ENCODE data around the gene MEOX1. TPM values are rescaled to one million over a fixed set of nuclear protein-coding genes. Genes with fewer than 3 reads are reported as not detected.

MEOX1 gene
- total and polyA plus RNA-seq, 2 of the 8 experiments (the other 6 are each of a cell fraction or from before 2014, with no cell fraction given), result not detected

- TF ChIP-seq, protein P1, sequence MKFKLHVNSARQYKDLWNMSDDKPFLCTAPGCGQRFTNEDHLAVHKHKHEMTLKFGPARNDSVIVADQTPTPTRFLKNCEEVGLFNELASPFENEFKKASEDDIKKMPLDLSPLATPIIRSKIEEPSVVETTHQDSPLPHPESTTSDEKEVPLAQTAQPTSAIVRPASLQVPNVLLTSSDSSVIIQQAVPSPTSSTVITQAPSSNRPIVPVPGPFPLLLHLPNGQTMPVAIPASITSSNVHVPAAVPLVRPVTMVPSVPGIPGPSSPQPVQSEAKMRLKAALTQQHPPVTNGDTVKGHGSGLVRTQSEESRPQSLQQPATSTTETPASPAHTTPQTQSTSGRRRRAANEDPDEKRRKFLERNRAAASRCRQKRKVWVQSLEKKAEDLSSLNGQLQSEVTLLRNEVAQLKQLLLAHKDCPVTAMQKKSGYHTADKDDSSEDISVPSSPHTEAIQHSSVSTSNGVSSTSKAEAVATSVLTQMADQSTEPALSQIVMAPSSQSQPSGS (IDR thresholded peaks at IDR 0.05; ENCODE audit: low read length), result no peak
- TF ChIP-seq ATF3 (IDR thresholded peaks at IDR 0.05; ENCODE audit: insufficient read depth, low read depth, low read length) (no peak), BRCA1 (IDR thresholded peaks at IDR 0.05; ENCODE audit: low read depth, low read length) (no peak), SP2 (IDR thresholded peaks at IDR 0.05; ENCODE audit: low read length) (no peak), MAFK (IDR thresholded peaks at IDR 0.05; ENCODE audit: low read depth, low read length) (no peak), HDAC6 (IDR thresholded peaks at IDR 0.05; ENCODE audit: low read depth, low read length) (no peak)
- TF ChIP-seq, protein P2, sequence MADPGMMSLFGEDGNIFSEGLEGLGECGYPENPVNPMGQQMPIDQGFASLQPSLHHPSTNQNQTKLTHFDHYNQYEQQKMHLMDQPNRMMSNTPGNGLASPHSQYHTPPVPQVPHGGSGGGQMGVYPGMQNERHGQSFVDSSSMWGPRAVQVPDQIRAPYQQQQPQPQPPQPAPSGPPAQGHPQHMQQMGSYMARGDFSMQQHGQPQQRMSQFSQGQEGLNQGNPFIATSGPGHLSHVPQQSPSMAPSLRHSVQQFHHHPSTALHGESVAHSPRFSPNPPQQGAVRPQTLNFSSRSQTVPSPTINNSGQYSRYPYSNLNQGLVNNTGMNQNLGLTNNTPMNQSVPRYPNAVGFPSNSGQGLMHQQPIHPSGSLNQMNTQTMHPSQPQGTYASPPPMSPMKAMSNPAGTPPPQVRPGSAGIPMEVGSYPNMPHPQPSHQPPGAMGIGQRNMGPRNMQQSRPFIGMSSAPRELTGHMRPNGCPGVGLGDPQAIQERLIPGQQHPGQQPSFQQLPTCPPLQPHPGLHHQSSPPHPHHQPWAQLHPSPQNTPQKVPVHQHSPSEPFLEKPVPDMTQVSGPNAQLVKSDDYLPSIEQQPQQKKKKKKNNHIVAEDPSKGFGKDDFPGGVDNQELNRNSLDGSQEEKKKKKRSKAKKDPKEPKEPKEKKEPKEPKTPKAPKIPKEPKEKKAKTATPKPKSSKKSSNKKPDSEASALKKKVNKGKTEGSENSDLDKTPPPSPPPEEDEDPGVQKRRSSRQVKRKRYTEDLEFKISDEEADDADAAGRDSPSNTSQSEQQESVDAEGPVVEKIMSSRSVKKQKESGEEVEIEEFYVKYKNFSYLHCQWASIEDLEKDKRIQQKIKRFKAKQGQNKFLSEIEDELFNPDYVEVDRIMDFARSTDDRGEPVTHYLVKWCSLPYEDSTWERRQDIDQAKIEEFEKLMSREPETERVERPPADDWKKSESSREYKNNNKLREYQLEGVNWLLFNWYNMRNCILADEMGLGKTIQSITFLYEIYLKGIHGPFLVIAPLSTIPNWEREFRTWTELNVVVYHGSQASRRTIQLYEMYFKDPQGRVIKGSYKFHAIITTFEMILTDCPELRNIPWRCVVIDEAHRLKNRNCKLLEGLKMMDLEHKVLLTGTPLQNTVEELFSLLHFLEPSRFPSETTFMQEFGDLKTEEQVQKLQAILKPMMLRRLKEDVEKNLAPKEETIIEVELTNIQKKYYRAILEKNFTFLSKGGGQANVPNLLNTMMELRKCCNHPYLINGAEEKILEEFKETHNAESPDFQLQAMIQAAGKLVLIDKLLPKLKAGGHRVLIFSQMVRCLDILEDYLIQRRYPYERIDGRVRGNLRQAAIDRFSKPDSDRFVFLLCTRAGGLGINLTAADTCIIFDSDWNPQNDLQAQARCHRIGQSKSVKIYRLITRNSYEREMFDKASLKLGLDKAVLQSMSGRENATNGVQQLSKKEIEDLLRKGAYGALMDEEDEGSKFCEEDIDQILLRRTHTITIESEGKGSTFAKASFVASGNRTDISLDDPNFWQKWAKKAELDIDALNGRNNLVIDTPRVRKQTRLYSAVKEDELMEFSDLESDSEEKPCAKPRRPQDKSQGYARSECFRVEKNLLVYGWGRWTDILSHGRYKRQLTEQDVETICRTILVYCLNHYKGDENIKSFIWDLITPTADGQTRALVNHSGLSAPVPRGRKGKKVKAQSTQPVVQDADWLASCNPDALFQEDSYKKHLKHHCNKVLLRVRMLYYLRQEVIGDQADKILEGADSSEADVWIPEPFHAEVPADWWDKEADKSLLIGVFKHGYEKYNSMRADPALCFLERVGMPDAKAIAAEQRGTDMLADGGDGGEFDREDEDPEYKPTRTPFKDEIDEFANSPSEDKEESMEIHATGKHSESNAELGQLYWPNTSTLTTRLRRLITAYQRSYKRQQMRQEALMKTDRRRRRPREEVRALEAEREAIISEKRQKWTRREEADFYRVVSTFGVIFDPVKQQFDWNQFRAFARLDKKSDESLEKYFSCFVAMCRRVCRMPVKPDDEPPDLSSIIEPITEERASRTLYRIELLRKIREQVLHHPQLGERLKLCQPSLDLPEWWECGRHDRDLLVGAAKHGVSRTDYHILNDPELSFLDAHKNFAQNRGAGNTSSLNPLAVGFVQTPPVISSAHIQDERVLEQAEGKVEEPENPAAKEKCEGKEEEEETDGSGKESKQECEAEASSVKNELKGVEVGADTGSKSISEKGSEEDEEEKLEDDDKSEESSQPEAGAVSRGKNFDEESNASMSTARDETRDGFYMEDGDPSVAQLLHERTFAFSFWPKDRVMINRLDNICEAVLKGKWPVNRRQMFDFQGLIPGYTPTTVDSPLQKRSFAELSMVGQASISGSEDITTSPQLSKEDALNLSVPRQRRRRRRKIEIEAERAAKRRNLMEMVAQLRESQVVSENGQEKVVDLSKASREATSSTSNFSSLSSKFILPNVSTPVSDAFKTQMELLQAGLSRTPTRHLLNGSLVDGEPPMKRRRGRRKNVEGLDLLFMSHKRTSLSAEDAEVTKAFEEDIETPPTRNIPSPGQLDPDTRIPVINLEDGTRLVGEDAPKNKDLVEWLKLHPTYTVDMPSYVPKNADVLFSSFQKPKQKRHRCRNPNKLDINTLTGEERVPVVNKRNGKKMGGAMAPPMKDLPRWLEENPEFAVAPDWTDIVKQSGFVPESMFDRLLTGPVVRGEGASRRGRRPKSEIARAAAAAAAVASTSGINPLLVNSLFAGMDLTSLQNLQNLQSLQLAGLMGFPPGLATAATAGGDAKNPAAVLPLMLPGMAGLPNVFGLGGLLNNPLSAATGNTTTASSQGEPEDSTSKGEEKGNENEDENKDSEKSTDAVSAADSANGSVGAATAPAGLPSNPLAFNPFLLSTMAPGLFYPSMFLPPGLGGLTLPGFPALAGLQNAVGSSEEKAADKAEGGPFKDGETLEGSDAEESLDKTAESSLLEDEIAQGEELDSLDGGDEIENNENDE (IDR thresholded peaks at IDR 0.05; ENCODE audit: insufficient replicate concordance, low read length), result no peak
Observed at GRCh38 chr17:43650471-43650870, 11.3 kb downstream of the MEOX1 start (continued).
